Myocyte (in vitro differentiated cells): Measurements from ENCODE around the gene TAGLN3. TPM values are rescaled to one million over a fixed set of nuclear protein-coding genes. Genes with fewer than 3 reads are reported as not detected.

Experiments
- DNase-seq: peaks from one replicate; pipeline ENCODE4 v3.0.0-alpha.2; 2012; ENCODE audit warnings: low read depth
- total RNA-seq: library from RNA; depleted of rRNA; stranded (reverse); fragments of >200 nt; gene quantifications from 2 replicates; pipeline ENCODE4 v1.2.3, GENCODE V29; 2014

The TAGLN3 gene
- total RNA-seq, 1 donor from 2014 or later, result 0.56 TPM

DNA sequence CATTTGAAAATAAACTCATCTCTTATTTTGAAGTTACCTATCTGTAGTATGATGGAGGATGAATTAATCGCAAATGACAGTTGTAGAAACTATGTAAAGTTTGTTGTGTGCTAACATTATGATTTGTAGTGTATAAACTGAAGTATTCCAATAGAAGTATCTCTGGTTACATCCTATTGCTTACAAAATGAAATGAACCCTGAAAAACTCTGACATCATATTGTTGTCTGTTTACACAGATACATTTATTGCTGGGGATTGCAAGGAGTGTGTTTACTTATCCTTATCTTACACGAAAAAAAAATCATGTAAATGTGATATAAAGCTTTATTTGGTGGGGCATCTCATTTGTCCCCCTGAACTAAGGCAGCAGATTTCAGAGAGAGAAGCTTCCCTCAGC is 22.5 kb upstream of the TAGLN3 start:
- DNase-seq, result no peak

DNA sequence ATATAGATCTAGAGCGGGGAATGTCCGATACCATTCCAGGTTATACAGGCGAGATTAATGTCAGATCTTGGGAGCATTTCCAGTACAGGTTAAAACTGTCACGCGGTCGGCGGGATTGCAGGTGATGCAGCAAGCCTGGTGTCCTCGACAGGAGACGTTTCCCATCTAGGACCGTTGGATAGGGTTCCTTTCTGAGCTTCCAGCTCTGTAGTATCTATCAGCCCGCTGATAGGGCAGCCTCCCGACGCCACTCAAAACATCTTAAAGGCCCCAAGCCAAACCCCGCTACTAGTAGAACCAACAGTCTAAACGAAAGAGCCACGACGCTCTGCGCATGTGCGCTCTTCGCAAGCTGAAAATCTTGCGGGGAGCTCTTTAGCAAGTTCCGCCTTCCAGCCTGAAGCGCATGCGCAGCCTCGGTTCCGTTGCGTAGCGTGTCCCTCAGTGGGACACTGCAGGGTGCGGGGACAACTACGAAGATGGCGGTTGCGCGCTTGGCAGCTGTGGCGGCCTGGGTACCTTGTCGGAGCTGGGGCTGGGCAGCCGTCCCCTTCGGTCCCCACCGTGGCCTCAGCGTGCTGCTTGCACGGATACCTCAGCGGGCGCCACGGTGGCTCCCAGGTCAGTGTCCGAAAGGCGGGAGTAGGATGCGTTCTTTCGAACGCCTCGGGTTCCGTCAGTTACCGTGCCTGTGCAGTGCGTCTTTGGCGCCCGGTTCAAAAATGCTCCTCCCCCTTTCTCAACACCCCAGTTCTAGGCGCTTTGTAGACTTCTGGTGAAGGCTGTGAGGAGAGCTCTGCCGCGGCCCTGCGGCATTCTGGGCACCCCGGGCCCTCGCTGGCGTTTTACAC is 19.9 kb upstream of the TAGLN3 start, which contains the start of gene ABHD10:
Gene ABHD10 (plus strand): TSS at position 444 of the 851 bp plus-strand sequence. CDS start 36 bp downstream, at position 480.
- DNase-seq, result peak; percentile 99

DNA sequence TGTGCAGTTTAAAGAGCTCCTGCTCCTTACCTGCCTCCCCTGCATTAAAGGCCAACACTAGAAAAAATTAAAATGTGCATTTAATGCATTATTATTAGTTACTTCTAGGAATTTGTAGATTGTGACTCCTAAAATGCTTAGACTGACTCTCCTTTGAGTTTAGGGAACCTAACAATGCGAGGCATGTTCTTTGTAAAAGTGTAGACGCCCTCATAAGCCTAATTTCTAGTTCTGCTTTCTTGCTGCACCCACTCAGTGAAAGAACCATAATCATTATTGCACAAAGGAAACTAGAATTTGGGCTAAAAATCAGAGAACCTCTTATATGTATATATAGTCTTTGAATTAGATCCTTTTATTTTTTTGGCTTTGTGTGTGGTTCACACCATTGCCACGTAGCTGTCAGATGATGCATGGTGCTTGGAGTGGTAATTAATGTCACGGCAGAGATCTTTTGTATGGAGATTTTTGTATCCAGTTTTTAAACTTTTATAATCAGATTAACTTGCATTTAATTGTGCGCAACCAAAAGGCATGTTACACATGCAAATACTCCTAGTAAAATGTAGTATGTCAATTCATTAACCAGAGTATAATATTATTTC is 19.2 kb upstream of the TAGLN3 start:
- no peak for DNase-seq

DNA sequence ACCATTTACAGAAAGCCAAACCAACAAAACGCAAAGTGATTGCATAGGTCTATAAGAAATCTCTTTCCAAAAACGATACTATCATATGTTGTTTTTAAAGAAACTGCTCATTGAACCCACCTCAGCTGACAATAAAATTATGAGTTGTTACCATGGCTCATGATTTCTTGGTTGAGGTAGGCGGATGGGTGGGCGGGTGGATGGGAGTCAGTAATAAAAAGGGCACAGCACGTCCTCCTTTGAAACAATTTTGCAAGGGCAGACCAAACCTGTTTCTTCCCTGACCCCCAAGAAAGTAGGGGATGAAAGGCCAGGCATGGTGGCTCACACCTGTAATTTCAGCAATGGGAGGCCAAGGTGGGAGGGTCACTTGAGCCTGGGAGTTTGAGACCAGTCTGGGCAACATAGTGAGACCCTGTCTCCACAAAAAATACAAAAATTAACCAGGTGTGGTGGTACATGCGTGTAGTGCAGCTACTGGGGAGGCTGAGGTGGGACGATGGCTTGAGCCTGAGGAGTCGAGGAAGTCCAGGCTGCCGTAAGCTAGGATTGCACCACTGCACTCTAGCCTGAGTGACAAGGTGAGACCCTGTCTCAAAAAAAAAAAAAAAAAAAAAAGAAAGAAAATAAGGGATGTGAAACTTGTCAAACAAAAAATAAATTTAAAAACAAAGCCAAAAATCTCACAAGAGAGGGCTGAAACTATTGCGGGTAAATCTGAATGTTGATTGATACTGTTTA is 17.8 kb upstream of the TAGLN3 start:
- DNase-seq, result no peak

DNA sequence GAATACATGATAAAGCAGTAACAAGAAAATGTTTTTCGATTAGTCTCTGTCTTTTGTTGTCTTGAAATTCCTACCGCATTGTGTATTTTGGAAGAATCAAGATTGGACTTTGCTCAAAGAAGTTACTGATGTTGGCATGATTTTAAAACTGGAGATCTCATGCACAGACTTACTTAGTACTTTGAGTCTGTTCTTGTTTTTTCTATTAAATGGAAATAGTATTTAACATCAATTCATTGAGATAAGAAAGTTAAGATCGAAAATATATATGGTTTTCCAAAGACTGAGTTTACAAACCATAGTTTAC is 17.3 kb upstream of the TAGLN3 start:
- no peak for DNase-seq

DNA sequence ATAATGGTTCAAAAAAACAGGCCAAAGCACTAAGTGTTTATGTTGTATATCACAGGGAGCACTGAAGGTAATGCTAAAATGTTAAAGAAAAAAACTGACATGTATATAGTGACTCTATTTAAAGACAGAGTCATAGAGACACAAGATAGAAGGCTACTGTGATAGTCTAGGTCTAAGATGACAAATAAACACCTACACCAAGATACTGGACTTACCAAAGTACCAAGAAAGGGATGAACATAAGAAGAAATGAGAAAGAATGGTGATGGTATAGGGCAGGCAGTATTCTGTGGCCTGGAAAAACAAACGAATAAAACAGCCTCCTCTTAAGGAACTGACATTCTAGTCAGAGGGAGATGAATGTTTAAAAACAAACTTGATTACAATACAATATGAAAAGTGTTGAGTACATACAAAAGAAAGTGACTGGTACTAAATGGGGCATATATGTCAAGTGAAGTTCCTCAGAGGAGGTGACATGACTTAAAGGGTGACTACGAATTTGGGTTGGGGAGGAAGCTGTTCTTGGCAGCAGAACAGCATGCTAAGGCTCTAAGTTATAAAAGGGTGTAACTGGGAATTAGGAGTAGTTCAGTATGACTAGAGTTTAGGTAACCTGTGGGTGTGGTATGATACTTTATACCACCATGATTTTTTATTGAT is 14.0 kb upstream of the TAGLN3 start:
- no peak for DNase-seq

DNA sequence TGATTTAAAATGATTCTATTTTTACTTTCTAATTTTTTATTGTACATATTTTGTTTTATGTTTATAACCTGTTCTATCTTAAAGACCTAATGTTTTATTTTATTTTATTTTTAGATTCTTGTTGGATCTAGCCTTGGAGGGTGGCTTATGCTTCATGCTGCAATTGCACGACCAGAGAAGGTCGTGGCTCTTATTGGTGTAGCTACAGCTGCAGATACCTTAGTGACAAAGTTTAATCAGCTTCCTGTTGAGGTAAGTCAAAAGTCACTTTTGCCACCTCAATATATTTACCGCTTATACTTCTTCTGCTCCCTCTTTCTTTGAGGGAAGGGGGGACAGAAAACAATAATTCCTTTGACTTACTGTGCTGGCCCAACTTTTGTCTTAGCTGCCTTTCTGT is 11.9 kb upstream of the TAGLN3 start:
- no peak for DNase-seq

DNA sequence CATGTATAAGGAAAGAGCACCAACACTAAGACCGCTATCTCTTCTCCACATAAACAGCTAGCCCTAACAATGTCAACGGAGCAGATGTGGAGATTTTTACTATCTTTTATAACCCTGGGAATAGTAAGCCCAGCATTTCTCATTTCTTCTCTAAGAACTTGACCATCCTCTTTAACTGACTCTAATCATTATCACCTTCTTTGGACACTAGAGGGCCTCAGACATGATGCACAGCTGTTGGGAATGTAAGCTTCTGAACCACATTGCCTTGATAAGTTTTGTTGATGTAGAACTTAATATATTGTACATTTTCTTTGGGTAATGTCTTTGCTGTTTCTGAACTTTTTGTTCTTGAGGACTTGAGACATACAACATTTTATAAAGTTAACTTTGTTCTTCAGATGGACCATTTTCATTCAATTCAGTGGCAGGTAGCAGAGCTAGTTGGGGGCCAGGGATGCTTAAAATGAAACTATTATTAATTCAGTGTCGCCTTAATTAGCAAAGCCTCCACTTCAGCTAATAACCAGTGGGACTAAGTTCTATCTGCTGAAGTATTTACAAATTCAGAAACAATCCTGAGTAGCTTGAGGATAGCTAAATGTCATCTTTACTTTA is 9.6 kb upstream of the TAGLN3 start:
- peak; percentile 74 for DNase-seq

DNA sequence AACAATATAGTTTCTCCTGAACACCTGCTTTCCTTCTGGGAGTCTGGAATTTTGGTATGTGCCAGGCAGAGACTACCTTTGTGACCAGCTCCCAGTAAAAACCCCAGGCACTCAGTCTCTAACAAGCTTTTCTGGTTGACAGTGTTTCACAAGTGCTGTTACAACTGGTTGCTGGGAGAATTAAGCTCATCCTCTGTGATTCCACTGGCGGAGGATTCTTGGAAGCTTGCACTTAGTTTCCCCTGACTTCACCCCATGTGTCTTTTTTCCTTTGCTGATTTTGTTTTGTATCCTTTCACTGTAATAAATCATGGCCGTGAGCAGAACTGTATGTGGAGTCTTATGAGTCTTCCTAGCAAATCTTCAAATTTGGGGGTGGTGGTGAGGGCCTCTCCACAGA is 5.7 kb upstream of the TAGLN3 start:
- no peak for DNase-seq

DNA sequence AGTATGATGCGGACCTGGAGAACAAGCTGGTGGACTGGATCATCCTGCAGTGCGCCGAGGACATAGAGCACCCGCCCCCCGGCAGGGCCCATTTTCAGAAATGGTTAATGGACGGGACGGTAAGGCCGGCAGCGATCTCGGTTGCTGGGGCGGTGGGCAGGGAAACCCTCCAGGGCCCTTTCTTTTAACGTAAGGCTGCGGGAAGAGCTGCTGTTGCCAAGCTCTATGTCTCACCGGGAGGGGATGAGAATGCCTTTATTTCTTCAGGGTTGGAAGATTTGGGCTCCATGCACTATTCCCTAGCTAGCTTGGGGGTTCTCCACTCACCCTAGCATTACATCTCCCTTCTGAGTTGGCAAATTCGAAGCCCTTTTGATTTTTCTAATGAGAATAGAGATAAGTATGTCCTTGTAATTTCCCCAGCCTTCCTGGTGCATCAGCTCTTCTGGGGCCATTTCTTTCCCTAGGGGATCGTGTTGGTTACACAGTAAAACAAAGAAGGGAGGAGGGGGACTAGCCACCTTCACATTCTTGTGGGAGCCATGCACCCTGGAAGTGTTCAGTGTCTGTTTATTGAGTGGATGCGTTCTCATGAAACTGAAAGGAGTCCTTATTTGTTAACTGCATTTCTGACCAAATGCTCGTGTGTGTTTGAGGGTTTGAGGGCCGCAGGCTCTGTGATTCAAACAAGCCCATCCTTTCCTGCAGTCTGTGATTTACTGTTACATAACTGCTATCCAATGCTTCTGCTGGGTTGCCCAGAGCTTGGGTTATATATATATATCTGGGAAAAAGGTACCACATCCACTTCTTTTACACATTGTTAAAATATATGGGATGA is 982 bp downstream of the TAGLN3 start:
- no peak for DNase-seq

DNA sequence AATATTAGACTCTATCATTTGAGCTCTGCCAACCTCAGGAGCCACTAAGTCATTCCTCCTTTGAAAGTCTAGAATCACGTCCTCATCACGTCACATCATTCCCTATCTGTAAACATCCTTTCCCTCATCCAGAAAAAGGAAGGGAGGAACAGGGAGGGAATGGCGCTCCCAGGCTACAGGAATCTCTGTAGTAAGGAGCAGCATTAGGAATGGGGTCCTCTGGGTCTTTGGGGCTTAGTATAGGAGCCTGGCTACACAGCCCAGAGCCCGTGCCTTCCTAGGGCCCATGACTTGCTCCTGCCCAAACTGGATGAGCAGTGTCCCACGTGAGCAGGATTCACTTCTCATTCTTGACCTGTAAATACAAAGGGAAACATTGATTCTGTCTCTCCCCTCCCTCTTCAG is 1.6 kb downstream of the TAGLN3 start:
- DNase-seq, result no peak

DNA sequence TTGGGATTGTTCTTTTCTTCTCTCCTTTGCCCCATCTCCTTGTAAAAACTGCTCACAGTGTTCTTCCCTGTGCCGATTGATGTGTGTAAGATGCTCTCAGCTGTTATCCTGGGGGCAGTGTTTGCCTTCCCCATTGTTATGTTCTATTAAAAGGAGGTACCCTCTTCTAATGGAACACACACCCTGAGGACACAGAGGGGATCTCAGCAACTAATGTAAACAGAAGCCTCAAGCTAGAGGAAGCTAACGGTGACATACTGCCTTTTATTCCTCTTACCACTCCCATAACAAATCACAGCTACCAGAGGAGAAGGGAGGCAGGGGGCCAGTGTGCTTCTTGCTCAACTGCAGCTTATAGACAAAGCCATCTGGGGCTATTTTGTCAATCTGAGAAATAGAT is 2.2 kb downstream of the TAGLN3 start:
- DNase-seq, result no peak

DNA sequence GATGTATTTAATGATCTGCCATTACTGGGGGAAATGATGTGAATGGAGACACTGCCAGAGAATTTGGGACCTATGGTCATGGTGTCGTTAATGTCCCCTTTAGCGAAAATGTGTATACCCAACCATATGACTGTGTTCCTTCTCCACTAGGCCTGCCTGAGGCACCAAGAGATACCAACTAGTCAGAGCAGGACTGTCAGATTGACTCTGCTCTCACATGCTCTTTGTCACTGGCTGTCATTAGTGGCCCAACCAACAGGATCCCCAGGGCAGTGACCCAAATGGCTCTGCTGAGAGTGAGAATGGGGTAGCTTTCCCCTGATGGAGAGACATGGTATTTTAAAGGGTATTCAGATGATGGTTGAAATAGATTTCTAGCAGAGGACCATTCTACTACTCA is 2.8 kb downstream of the TAGLN3 start:
- DNase-seq, result no peak

DNA sequence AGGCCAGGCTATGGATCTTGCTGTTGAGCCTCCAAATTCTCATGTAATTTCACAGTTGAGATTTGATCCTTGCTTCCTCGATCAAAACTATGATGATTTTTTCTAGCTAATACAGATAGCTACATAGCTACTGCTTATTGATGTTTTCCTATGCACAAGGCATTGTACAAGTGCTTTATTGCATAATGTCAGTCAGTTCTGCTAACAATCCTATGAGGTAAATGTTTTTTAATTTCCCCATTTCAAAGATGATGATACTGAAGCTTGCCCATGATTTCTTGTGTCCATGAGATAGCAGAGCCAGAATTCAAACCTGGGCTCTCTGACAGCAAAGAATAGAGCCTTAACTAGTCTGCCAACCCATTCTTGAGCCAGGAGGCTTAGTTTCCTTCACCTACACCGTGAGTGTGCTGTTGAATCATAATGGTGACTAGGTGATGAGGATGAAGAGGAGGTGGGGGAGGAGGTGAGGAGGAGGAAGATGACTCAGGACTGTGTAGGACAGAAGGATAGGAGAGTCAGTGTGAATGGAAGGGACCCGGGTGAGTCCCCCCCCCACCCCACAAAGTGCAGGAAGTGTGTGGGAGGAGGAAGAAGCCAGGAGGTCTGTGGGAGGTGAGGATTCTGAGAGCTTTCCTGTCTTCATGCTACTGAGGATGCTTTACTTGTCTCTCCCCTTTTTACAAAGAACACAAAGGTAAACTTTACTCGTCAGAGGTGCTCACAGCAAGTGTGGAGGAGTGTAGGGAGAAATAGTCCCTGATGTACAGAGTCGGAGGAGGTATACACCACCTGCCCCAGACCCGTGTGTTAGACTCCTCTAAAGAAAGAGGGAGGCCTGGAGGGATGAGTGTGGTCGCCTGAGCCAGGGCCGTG is 3.6 kb downstream of the TAGLN3 start:
- no peak for DNase-seq

DNA sequence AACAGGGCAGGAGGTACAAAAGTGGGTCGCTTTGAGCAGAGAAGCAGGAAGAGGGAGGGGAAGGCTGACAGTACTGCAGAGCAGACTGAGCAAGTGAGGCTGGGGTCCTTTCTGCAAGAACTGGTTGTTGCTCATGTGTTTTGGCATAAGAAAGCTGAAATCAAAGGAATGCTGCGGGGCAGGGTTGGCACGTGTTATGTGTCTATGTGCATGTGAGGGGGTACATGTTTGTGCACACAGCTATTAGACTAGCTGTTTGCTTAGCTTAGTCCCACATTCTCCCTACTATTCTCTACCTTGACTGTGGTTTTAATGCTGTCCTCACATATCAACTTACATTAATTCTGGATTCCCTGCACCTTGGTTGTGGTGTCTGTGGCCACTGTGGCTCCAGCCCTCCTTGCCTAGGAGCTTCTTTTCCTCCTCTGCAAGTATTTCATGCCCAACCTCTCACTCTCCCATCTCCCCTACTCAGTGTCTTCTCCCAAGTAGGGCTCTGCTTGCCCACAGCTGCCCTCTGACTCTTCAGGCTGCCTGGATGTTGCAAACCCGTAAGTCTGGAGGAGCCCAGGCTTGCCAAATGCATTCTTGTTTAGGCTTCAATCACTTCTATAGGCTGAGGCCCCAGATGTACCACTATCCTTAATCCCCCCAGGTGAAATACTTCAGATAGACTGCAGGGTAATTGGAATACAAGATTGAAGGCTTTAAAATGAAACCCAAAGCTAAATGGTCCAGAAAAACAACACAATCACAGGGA is 4.8 kb downstream of the TAGLN3 start:
- DNase-seq, result no peak

DNA sequence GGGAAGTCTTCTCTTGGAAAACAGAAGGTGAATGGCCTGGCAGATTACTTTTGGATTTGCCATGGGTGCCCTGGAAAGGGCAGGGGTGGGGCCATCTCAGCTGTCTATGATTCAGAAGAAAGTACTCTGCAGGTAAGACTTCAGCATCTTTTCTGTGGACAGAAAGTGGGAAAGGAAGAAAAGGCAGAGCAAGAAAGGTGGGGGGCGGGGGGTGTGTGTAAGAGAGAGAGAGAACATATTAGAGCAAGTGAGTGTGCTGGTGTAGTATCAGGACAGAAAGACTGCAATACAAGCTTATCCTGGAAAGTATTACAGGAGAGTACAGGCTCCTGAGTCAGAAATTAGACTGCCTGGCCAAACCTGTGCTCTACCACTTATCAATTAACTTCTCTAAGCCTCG is 5.5 kb downstream of the TAGLN3 start:
- no peak for DNase-seq

DNA sequence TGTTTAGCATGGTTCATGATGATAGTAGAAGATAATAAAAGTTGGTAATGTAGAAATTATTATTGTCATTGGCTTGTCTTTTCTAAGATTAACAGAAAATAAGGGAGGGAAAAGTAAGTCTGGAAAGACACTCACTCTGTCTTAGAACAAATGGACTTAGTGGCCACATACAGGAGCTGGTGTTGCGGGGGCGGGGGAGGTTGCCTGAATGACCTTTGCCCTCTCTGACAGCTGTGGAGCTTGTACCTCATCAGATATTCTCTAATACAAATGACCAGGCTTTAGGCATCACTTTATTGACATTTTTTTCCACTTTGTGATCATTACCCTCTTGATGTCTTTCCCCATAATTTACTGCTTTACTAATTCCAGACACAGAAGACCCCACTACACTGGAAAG is 5.9 kb downstream of the TAGLN3 start:
- DNase-seq, result no peak

DNA sequence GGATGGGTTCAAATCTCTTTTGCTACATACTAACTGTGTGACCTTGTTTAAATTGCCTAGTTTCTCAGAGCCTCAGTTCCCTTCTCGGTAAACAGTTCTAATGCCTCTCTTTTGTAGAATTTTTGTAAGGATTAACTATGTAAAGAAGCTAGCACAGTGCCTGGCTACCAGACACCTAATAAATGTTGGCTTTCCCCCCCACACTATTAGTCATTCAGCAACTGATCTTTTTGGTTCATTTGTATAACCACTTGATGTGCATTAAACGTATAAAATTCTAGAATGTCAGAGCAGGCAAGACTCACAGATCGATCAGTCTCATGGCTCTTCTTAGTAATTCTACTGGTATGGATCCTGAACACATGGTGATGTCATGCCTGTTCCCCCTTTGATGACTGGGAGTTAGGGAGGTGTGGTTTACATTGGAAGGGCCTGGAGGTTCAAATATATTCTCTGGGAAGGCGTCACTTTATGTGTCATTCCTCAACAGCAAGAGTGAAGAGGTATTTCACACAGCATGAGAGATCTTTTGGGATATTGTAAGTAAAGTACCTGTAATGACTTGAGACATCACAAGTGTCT is 6.5 kb downstream of the TAGLN3 start:
- DNase-seq, result no peak
